Hepatocyte (in vitro differentiated cells): ENCODE measurements around the gene ZC3H7B.

ENCODE experiments used
- CTCF ChIP-seq: fragments of 200-600 bp; sonication (generic); IDR thresholded peaks from 2 replicates; pipeline ENCODE4 v1.5.1; 2016; ENCODE audit warnings: antibody characterized with exemption, mild to moderate bottlenecking; ENCODE audit not compliant: poor library complexity
- EZH2 ChIP-seq: fragments of 200-600 bp; sonication (generic); IDR thresholded peaks from 2 replicates; pipeline ENCODE4 v1.6.1; 2016; ENCODE audit warnings: antibody characterized with exemption, mild to moderate bottlenecking, borderline replicate concordance
- EZH2phosphoT487 ChIP-seq: fragments of 200-600 bp; sonication (generic); IDR thresholded peaks from one replicate; pipeline ENCODE4 v1.6.1; 2018; ENCODE audit warnings: antibody characterized with exemption, mild to moderate bottlenecking, low read depth, moderate library complexity; ENCODE audit not compliant: unreplicated experiment, severe bottlenecking

- TF ChIP-seq CTCF = no peak
- no peak for TF ChIP-seq EZH2phosphoT487
- TF ChIP-seq EZH2 = no peak
These were observed 68.1 kb downstream of the ZC3H7B start for GRCh38 chr22:41369424-41369745.
